ENCODE data around the gene CADPS.

DNA sequence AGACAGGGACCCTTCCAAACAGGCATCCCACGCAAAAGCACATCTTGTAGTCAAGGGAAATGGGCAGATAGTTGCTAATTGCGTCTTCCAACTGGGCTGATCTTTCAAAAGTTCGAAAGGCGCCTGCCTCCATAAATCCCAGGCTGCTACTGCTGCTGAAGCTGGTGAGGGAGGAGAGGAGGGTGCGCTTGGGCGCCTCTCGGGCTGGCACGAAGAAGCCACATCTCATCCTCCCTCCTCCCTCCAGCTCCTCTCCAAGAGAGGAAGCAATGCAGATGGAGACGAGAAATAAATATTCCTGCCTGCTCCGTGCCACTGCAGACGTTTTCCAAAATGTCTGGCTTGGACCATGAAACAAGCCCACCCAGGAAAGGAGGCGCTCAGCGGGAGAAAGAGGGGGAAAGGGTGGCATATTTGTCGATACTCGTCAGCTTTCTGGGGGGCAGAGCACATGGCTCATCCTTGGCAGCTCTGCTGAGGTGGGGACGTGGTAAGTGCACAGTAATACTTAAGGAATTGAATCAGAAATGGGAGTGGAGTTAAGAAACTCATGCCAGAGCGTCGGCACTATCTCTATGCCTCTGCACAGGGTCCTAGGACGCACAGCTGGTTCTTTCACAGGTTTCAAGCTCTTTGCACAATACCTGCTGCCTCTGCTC lies 413.0 kb downstream of the CADPS start:
- no peak for TF ChIP-seq EZH2 (IDR thresholded peaks at IDR 0.05; ENCODE audit: borderline replicate concordance, low read depth, low read length, poor library complexity, severe bottlenecking)
- TF ChIP-seq, protein P1, sequence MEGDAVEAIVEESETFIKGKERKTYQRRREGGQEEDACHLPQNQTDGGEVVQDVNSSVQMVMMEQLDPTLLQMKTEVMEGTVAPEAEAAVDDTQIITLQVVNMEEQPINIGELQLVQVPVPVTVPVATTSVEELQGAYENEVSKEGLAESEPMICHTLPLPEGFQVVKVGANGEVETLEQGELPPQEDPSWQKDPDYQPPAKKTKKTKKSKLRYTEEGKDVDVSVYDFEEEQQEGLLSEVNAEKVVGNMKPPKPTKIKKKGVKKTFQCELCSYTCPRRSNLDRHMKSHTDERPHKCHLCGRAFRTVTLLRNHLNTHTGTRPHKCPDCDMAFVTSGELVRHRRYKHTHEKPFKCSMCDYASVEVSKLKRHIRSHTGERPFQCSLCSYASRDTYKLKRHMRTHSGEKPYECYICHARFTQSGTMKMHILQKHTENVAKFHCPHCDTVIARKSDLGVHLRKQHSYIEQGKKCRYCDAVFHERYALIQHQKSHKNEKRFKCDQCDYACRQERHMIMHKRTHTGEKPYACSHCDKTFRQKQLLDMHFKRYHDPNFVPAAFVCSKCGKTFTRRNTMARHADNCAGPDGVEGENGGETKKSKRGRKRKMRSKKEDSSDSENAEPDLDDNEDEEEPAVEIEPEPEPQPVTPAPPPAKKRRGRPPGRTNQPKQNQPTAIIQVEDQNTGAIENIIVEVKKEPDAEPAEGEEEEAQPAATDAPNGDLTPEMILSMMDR (conservative IDR thresholded peaks at IDR 0.05; ENCODE audit: low read depth, low read length): no peak

All from A673 (cell line).